Osteoblast (primary cell): ENCODE results near the gene FLT4. TPM values are rescaled to one million over a fixed set of nuclear protein-coding genes. Genes with fewer than 3 reads are reported as not detected.

ENCODE experiments used
- DNase-seq: peaks from one replicate; pipeline ENCODE4 v3.0.0; 2011; ENCODE audit warnings: low spot score, mixed read lengths; ENCODE audit not compliant: insufficient read length; ENCODE audit errors: missing footprints
- H2AFZ ChIP-seq: 2 replicates; pipeline ENCODE4 v1.6.0; 2011; ENCODE audit warnings: mild to moderate bottlenecking, low read length
- H3K27ac ChIP-seq: 2 replicates; pipeline ENCODE4 v1.5.1; 2011; ENCODE audit warnings: mild to moderate bottlenecking, low read depth, low read length, moderate library complexity
- H3K27me3 ChIP-seq: 2 replicates; pipeline ENCODE4 v1.6.0; 2012; ENCODE audit warnings: mild to moderate bottlenecking, control low read depth, inconsistent platforms, low read length, moderate library complexity; ENCODE audit not compliant: insufficient read depth
- H3K36me3 ChIP-seq: 2 replicates; pipeline ENCODE4 v1.5.1; 2011; ENCODE audit warnings: mild to moderate bottlenecking, low read length, control low read depth, moderate library complexity; ENCODE audit not compliant: insufficient read depth
- H3K4me1 ChIP-seq: 2 replicates; pipeline ENCODE4 v1.5.1; 2011; ENCODE audit warnings: mild to moderate bottlenecking, low read length, control low read depth, moderate library complexity; ENCODE audit not compliant: insufficient read depth
- H3K4me2 ChIP-seq: 2 replicates; pipeline ENCODE4 v1.6.0; 2011; ENCODE audit warnings: mild to moderate bottlenecking, low read length; ENCODE audit not compliant: insufficient read depth
- H3K4me3 ChIP-seq: fragments of 200-600 bp; sonication (generic); 3 replicates; pipeline ENCODE4 v1.5.1; 2012; ENCODE audit warnings: mild to moderate bottlenecking, low read length, inconsistent platforms; ENCODE audit not compliant: insufficient read depth
- H3K79me2 ChIP-seq: 2 replicates; pipeline ENCODE4 v1.6.0; 2012; ENCODE audit warnings: mild to moderate bottlenecking, low read length, control low read depth, inconsistent platforms; ENCODE audit not compliant: insufficient read depth
- H3K9me3 ChIP-seq: 2 replicates; pipeline ENCODE4 v1.5.1; 2011; ENCODE audit warnings: low read depth, low read length, control low read depth
- H4K20me1 ChIP-seq: 2 replicates; pipeline ENCODE4 v1.6.0; 2012; ENCODE audit warnings: mild to moderate bottlenecking, low read length, control low read depth; ENCODE audit not compliant: insufficient read depth
- CTCF ChIP-seq: IDR thresholded peaks from 2 replicates; pipeline ENCODE4 v1.5.1; 2011; ENCODE audit warnings: mild to moderate bottlenecking, low read depth, low read length, moderate library complexity; ENCODE audit errors: extremely low read depth
- total RNA-seq: library from RNA; depleted of rRNA; stranded (reverse); fragments of >200 nt; gene quantifications from 2 replicates; pipeline ENCODE4 v1.2.3, GENCODE V29; 2012

The FLT4 gene
- total RNA-seq, 1 donor = not detected

- no peak overlapping the region for H2AFZ ChIP-seq
- H3K4me1 ChIP-seq = peaks cover 5% of the 10 kb centered on the region
- DNase-seq = no peak
- peaks cover 17% of the 10 kb centered on the region for H3K79me2 ChIP-seq
- H3K4me3 ChIP-seq = no peak overlapping the region
- H3K27ac ChIP-seq = no peak overlapping the region
- no peak overlapping the region for H3K4me2 ChIP-seq
- H4K20me1 ChIP-seq = peaks cover 4% of the 10 kb centered on the region
- peaks cover 13% of the 10 kb centered on the region for H3K36me3 ChIP-seq
- no peaks in the 10 kb centered on the region for H3K27me3 ChIP-seq
- H3K9me3 ChIP-seq = no peaks in the 10 kb centered on the region
- no peak for TF ChIP-seq CTCF
Observed at GRCh38 chr5:180553530-180553929, 95.9 kb downstream of the FLT4 start.

Other genes starting within 250 kb of the FLT4 start
- 7.1 and 8.3 TPM in 2 replicates for gene CNOT6, start 155.2 kb downstream of the FLT4 start, total RNA-seq
- gene SCGB3A1, start 58.1 kb downstream of the FLT4 start, total RNA-seq = not detected in 2 replicates
- gene OR2Y1, start 90.5 kb upstream of the FLT4 start, total RNA-seq = not detected in 2 replicates
- gene MGAT1, start 153.2 kb upstream of the FLT4 start, total RNA-seq = 104 and 113 TPM in 2 replicates
- gene ZFP62, start 211.7 kb upstream of the FLT4 start, total RNA-seq = 12.4 and 18.1 TPM in 2 replicates
- not detected in 2 replicates for gene BTNL8, start 249.6 kb upstream of the FLT4 start, total RNA-seq